GM12865 (cell line): ENCODE data around the gene YPEL2.

Experiments used
- DNase-seq: peaks from one replicate; pipeline ENCODE4 v3.0.0; 2010; ENCODE audit warnings: low read depth
- H3K4me3 ChIP-seq: 2 replicates; pipeline ENCODE4 v1.5.1; 2011; ENCODE audit warnings: mild to moderate bottlenecking, low read depth, low read length, control low read depth
- TF ChIP-seq, protein P1 (sequence below): IDR thresholded peaks from 2 replicates; pipeline ENCODE4 v1.5.1; 2011; ENCODE audit warnings: low read length, control low read depth, low read depth, inconsistent platforms; ENCODE audit not compliant: insufficient read depth; ENCODE audit errors: missing control alignments

Gene YPEL2

DNA sequence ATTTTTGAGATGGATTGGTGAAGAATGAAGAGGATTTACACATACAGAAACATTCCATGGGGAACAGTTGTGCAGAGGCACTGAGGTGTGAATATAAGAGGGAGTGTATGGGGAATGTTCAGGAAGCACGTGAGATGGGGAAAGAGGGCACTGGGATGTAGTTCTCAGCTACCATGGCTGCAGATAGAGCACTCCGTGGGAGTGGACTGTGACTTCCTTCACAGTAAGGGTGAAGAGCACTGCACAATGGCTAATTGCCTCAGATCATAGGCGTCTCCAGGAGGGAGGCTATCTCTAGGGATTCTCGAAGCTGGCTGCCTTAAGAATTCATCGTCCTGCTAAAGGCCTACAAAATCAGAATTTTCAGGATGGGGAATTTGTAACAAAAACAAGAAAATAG lies 7.0 kb downstream of the YPEL2 start:
- TF ChIP-seq, protein P1, sequence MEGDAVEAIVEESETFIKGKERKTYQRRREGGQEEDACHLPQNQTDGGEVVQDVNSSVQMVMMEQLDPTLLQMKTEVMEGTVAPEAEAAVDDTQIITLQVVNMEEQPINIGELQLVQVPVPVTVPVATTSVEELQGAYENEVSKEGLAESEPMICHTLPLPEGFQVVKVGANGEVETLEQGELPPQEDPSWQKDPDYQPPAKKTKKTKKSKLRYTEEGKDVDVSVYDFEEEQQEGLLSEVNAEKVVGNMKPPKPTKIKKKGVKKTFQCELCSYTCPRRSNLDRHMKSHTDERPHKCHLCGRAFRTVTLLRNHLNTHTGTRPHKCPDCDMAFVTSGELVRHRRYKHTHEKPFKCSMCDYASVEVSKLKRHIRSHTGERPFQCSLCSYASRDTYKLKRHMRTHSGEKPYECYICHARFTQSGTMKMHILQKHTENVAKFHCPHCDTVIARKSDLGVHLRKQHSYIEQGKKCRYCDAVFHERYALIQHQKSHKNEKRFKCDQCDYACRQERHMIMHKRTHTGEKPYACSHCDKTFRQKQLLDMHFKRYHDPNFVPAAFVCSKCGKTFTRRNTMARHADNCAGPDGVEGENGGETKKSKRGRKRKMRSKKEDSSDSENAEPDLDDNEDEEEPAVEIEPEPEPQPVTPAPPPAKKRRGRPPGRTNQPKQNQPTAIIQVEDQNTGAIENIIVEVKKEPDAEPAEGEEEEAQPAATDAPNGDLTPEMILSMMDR: no peak
- H3K4me3 ChIP-seq: no peak overlapping the region
- DNase-seq: no peak

DNA sequence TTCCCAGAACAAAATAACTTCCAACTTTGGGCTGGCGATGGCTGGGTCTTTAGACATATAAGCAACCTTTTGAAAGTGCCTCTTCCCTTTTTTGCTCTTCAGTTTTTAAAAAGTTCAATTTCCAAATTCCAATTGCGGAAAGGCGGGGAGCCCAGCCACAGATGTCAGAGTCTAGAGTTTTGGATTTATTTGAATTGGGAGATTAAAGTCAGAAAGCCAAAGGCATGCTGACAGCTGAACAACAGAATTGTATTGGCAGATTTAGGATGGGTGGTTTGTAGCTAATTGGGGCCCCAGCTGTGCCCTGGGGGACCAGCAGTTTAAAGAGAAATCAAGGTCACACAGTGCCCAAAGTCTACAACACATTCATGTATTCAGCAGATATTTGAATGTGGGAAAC lies 10.5 kb downstream of the YPEL2 start:
- DNase-seq: no peak
- TF ChIP-seq, protein P1: no peak
- H3K4me3 ChIP-seq: no peak overlapping the region

DNA sequence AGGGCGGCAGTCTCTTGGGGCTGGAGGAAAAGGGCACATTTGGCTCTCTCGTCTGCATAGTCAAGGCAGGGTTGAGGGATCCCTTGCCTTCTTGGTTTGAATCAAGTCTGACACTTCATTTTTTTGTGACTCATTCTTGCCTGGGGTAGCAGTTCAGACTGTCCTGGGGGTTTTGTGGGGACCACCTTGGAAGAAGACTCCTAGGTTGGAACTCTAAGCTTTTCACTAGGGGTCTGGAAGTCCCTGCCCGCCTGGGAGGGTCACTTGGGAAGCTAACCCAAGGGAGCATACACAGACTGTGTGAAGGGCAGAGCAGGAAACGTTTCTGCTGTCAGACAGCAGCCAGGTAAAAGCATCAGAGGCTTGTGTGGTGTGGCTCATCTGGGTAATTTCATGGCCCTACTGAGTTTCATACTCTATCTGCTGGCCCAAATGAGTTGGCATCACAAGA lies 11.3 kb downstream of the YPEL2 start:
- peak; percentile 31 for DNase-seq
- H3K4me3 ChIP-seq: no peak overlapping the region
- TF ChIP-seq, protein P1: no peak

DNA sequence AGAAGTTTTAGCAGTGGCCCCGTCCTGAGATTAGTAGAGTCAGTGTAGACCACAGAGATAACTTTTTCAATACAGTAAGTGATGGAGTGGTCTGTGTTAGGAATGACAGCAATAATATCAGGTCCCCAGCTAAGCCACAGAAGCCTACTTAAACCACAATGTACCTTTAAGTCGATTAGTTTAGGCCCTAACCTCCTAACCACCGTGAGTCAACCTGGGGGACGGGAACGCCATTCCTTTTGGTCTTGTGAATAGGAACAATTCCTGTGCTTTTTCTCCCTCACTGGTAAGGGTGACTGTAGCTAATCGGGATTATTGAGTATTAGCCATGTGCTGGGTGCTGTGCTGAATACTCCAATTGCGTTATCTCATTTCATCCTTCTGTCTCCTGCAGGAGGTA lies 14.0 kb downstream of the YPEL2 start:
- TF ChIP-seq, protein P1: no peak
- no peak for DNase-seq
- H3K4me3 ChIP-seq: no peak overlapping the region

DNA sequence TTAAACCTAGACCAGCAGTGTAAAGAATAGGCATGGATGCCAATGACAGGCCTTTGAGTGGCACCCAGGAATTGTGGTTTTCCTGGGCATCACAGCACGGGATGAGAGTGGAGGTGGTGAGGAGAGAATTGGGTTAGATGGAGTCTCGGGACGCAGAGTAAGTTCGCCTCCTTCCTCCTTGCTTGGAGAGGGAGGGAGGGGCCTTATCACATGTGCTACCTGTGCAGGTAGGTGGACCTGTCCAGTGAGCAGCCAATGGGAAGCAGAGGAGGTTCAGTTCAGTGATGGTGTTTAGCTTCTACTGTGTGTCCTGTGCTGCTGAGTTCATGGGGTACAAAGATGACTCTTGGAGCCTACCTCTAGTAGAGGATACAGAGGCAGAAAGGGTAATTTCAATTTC lies 14.9 kb downstream of the YPEL2 start:
- no peak for DNase-seq
- TF ChIP-seq, protein P1: no peak
- H3K4me3 ChIP-seq: no peak overlapping the region

DNA sequence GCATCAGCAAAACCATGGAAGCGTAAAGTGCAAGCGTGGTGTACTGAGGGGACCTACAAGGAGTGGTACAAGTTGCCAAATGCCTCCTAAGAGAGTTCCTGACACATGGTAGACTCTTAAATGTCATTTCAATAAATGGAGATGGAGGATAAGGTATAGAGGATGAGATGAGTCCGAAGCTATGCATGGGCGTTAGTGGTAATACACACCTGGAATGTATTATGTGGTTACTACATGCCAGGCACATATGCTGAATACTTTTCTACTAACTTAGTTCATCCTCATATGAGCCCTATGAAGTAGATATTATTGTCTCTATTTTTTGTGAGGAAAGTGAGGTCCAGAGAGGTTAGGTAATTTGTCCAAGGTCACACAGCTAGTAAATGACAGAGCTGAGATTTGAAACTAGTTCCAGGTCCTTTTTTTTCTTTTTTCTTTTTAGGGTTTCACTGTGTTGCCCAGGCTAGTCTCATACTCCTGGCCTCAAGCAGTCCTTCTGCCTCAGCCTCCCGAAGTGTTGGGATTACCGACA lies 15.5 kb downstream of the YPEL2 start:
- TF ChIP-seq, protein P1: no peak
- no peak for DNase-seq
- H3K4me3 ChIP-seq: no peak overlapping the region

DNA sequence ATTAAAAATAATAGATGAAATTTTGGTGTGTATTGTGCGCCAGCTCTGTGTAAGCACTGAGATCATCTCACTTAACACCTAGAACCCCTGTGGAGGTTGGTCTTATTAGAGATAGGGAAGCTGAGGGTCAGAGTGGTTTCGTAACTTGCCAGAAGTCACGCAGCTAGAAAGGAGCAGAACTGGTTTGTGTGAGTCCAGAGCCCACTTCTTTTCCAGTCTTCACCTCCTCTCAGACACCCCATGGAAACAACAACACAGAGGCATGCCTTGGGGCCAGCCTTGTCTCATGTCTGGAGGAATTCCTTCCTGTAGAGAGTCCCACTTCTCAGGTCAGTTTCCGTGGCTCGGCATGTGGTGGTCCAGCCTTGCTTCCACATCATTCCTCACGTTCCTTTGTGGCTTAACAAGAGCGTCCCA lies 16.5 kb downstream of the YPEL2 start:
- TF ChIP-seq, protein P1: no peak
- no peak for DNase-seq
- H3K4me3 ChIP-seq: no peak overlapping the region
